NCI-H446 treated with DMSO at 0.1 percent for 48 hours (cell line): ENCODE data around the gene DDIT3.

Experiments used
- DNase-seq: peaks from one replicate; lab custom pipeline; 2025; lab: John Stamatoyannopoulos, UW

DDIT3 gene

GRCh38 chr12:57547288-57548012 lies 27.1 kb upstream of the DDIT3 start:
- DNase-seq = no peak

GRCh38 chr12:57546438-57547287 lies 26.3 kb upstream of the DDIT3 start, which contains the start of gene DCTN2:
DCTN2 (minus strand) TSS chr12:57547192; CDS start chr12:57547063, 129 bp downstream.
- peak; percentile 92 for DNase-seq

DNA sequence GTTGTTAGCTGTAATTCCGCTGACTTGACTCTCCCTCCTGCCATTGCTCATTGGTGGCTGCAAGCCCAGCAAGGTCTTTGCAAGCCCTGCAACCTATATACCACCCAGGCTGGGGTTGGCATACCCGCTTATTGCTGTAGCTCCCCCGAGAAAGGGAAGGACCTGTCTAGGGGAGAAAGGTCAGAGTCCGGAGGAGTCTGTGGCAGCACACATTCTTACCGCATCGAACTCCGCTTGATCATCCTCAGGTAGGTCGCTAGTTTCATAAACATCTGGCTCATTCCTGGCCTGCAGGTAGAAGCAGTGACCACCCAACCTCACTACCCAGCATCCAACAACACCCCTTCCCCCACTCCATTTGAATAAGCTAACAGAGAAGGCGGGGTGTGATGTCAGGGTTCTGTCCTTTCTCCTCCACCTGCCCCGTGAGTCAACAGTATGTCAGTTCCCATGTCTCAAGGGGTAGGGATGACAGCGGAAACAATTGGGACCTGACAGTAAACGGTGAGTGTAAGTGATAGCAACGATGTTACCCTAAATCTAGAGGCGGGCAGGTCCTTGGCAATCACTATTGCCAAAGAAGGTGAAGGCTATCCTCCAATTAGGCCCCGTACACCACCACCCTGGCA lies 25.6 kb upstream of the DDIT3 start:
- DNase-seq = no peak

DNA sequence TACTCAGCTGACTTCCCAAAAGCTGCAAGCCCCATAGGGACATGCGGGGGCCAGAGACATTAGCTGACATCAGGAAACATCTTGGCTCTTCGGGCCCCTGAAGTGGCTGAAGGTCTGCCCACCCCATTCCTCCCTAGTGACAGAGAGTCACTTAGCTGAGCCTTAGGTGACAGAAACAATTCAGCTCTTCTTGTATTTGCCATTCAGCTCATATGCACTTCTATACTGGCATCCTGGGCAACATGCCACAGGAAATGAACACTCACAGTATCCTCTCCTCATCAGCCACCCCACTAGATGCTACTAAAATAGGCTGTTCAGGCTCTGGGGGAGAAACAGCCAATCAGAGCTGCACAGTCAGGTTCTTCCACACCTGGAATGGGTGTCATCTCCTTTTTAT lies 23.3 kb upstream of the DDIT3 start:
- DNase-seq = no peak

- no peak for DNase-seq
These were observed 21.4 kb upstream of the DDIT3 start for GRCh38 chr12:57541717-57542116.

GRCh38 chr12:57541001-57541400 lies 20.7 kb upstream of the DDIT3 start:
- DNase-seq = no peak

- DNase-seq = no peak
These were observed 18.9 kb upstream of the DDIT3 start for GRCh38 chr12:57539134-57539768.

- DNase-seq = no peak
These were observed 16.3 kb upstream of the DDIT3 start for GRCh38 chr12:57536597-57536942.

DNA sequence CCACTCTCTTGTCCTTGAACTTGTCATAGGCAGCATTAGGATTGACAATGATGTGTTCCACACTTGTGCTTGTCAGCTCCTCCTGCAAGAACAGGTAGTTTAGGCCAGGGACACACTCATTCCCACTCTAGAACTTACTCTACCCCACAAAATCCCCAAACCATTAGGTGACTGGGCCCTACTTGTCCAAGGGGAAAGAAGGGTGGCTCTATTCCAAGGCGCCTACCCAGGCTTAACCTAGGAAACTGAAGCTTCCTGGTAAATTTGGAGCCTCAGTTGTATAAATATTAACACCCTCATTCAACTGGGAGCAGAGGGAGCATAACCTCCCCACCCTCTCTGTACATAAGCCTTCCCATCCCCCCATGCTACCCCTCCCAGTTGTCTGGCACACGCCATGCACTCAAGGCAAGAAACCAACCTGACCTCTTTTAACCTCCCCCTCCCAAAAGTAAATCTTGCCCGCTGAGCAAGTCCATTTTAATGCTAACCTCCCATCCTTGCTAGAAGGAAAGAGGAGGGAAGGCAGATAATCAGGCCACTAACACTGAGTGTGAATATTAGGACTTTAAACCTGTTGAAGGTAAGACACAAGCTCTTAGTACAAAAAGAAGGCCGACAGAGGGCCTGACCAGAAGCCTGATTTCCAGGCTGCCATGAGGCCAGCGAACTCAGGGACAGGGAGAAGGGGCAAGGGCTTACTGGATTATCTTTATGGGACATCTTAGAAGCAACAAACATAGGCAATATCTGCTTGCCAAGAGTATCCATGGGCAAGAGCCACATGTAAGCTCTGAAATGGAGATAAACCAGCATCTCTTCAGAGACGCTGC lies 15.7 kb upstream of the DDIT3 start:
- no peak for DNase-seq

DNA sequence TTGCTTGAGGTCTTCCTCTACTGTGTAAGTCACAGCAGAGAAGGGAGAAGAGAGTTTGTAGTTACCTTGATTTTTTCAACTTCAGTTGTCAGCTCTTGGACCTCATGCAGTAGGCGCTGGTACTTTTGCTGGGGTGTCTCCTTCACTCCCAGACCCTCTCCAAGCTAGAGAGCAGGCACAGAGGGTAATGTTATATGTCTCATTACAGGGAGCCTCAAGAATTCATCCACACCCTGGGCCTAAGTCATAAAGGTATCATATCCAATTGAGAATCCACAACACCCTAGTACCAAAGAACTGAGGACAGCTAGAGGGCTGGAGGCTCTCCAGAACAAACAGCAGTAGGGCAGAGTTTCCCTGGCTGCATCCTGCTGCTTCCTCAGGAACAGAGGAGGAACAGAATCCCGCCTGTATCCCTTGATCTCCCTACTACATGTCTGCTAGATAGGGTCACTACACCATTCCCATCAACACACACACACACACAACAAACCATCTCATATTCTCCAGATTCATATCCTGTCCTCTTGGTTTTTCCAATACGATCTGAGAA lies 14.8 kb upstream of the DDIT3 start:
- no peak for DNase-seq

DNA sequence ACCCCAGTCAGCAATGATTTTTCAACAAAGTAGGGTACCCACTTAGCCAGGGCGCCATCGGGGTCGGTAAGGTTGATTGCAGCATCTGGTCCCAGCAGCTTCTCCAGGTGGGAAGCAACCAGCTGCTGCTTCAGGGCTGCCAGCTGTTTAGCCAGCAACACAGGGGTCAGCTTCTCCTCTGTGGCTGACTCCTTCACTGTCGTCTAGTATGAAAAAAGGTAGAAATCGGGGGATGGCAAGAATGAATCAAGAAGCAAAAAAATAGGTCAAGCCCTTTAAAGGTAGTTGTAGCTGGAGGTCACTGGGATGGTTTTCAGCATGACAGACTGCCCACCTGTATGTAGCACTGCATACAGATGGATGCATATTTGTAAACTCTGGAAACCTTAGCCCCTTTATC lies 13.9 kb upstream of the DDIT3 start:
- DNase-seq = no peak

DNA sequence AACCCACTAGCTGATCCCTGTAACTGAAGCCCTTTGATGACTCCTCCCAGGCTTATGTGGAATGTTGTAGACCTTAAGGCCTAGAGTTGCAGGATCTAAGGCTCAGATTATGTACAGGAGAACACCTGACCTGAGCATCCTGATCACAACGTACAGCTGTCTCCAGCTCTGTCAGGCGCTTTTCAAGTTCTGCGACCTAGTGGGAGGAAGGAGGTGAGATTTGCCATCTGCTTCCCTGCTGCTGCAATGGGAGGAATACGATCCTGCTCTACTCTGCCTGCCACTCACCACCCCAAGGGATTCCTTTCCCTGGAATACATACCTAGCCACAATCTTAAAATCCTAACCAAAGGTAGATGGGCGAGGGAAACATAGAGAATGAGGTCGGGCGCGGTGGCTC lies 12.8 kb upstream of the DDIT3 start:
- no peak for DNase-seq

DNA sequence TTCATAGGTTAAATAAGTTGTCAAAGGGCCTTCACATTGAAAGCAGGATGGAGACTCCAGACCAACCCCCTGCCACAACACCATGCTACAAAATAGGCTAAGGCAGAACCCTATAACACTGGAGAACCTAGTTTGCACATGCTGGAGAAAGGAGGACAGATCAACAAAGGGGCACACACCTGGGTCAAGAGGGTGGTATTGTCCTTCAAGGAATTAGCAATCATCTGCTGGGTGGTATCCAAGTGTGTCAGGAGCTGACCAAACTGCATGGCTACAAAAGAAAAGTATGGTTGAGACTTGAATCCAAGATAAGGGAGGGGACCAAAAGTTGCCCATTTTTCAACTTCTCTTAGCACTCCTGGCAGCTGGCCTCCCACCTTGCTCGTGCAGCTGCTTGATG lies 11.5 kb upstream of the DDIT3 start:
- DNase-seq = no peak

DNA sequence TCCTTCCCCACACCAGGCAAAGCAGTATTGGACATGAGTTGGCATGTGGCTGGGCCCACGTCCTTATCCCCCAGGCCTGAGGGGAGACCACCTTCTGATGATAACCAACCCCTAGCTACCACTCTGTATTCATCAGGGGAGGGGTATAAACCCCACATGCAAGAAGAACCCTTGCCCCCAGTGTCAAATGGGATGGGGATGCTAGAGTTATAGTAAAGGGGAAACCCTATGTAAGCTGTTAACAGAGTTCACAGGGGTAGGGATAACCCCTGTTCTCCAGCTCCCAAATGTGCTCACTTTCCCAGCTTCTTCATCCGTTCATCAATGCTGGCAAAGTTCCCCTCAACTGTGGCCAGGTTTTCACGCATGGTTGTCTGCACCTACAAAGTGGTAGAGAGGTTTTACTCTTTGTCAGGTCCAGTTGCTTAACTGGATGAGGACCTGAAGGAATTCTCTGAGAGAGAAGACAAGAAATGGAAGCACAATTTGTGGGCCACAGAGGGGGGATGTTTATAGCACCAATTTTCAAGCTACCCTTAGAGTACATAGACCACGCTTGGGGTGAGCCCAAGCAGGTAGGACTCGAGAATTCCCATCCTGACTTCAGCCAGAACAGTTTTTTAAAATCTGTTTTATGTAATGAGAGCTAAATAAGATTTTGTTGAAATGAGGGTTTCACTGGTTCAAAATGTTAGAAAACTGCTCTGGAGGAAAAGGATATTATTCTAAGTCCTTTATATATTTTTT lies 10.3 kb upstream of the DDIT3 start:
- no peak for DNase-seq

GRCh38 chr12:57529831-57530230 lies 9.5 kb upstream of the DDIT3 start:
- DNase-seq = no peak

DNA sequence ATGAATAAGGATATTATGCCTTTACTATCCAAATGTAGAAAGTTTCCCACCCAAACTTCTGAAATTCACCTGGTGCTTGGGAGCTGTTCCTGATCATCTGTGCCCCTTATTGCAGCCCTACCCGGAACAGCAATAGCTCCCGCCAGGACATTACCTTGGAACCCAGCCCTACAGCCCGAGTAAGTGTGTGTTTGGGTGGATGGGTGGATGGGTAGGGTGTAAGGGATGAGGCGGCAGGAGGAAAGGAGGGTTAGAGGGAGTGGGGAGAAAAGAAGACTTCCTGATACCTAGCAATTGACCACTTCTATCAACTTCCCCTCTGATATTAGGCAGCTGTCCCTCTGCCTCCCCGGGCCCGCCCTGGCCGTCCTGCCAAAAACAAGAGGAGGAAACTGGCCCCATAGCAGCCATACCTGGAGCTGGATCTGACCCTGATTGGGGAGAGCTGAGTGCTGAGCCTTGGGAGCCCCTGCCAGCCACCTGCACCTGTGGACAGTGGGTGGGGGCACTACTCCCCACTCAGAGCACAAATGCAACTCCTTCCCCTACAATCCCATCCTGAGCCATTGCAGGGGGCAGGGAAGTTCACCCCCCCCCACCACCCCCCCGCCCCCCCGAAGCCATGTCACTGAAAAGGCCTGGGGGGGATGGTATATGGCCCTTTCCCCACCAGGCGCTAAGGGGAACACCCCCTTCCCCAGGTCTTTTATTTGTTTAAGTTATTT lies 8.7 kb upstream of the DDIT3 start:
- no peak for DNase-seq

- no peak for DNase-seq
These were observed 7.9 kb upstream of the DDIT3 start for GRCh38 chr12:57528176-57528575.

GRCh38 chr12:57527184-57527583 lies 6.9 kb upstream of the DDIT3 start:
- DNase-seq = no peak

- DNase-seq = no peak
These were observed 6.3 kb upstream of the DDIT3 start for GRCh38 chr12:57526477-57527126.
